Raji (cell line): ENCODE measurements around the gene CDKN1A.

Experiments
- POLR2A ChIP-seq: IDR thresholded peaks from 2 replicates; pipeline ENCODE4 v1.6.1; 2011; ENCODE audit warnings: low read depth, low read length, control low read depth; ENCODE audit not compliant: insufficient read depth

The CDKN1A gene

GRCh38 chr6:36730424-36731380, 52.2 kb downstream of the CDKN1A start:
- no peak for TF ChIP-seq POLR2A

GRCh38 chr6:36731622-36732310, 53.3 kb downstream of the CDKN1A start:
- no peak for TF ChIP-seq POLR2A

GRCh38 chr6:36733300-36733699, 54.8 kb downstream of the CDKN1A start:
- no peak for TF ChIP-seq POLR2A

GRCh38 chr6:36734486-36735060, 56.1 kb downstream of the CDKN1A start:
- TF ChIP-seq POLR2A = no peak

- TF ChIP-seq POLR2A = no peak
Measured at GRCh38 chr6:36735110-36736071, 56.9 kb downstream of the CDKN1A start.
